Activated T-cell treated with anti-CD3 and anti-CD28 coated beads for 1 hour (primary cell): ENCODE results near the gene HOXD10.

ENCODE experiments used
- DNase-seq: peaks from one replicate; pipeline ENCODE4 v3.0.0-alpha.2; 2020; ENCODE audit warnings: low read depth

HOXD10 gene

DNA sequence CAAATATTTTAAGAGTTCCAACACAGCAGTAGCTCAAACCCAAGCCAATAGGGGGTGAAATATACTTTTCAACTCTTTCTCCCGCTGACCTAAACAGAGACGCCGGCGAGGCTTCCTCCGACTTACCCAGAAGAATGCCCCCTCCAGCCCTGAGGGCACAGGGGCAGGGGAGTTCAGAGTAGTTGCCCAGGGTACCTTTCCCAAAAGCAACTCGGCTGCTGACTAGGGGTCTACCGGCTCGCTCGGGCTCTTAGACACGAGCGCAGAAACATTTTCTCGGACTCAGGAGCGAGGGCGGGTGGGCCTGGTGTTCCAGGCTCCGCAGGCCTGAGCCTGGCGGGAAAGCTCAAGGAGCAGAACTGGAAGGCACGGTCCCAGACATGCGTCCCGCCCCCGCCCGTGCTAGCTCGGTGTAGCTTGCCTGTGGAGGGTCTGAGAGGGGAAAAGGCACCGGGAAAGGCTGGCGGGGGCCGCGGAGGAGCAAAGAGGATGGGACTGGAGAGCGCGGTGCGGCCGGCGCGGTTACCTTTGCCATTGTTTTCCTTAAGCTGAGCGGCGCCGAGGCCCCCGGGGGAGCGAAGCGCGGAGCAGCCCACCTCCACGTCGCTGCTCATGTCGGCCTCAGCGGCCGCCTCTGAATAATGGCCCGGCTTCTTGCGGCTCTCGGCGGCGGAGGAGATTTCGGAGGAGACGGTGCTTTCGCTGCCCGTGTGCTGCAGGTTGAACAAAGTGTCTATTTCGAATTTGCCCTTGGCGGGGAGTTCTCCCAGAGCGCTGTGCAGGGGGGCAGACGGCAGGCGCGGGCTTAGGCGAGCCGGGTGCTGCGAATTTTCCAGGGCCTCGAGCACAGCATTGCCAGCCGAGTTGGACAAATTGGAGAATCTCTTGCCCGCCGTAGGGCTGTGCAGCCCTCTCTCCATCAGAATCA, 33.5 kb upstream of the HOXD10 start:
- DNase-seq, result no peak

DNA sequence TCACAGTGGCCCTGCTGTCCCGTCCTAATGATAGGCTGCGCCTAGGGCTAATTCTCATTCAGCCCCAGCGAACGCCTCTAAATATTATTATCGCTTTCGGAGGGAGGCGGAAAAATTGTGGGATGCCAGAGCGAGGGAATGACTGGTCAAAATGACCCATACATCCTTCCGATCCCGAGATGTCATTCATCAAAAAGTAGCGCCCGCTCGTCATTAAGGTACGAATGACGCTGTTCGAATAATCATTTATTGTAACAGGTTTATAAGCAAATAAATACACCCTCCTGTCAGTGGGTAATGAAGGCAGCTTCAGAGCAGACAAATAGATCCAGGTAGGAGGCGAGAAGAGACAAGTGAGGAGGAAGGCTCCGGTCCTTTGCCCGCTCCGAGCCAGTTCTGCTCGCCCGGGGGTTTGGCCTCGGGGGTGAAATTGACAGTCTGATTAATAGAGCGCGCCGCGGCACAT, 32.7 kb upstream of the HOXD10 start, which contains the start of gene EVX2:
TSS of gene EVX2 (minus strand) at position 167 of the 466 bp plus-strand sequence. CDS start 186 bp downstream, outside the sequence.
- DNase-seq, result no peak

DNA sequence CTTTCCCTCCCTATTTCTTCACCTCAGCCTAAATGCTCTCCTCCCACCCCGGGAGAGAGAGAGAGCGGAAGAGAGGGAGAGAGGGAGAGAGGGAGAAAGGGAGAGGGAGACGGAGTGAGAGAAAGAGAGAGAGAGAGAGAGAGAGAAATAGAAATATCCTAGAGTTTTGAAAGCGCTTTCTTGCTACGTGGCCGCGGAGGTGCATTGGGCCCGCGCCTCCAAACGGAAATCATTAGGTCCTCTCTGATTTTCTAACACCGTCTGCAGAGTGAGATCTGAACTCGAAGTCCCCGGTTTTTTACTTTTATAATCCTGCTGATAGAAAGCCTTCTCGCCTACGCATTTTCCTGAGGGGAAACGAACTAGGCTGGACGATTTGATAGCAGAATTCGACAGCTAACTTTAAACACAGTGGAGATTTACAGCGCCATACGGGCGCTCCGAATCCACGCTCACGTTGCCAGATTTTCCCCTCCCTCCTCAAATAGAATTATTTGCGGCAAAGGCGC, 31.9 kb upstream of the HOXD10 start:
- DNase-seq, result no peak

DNA sequence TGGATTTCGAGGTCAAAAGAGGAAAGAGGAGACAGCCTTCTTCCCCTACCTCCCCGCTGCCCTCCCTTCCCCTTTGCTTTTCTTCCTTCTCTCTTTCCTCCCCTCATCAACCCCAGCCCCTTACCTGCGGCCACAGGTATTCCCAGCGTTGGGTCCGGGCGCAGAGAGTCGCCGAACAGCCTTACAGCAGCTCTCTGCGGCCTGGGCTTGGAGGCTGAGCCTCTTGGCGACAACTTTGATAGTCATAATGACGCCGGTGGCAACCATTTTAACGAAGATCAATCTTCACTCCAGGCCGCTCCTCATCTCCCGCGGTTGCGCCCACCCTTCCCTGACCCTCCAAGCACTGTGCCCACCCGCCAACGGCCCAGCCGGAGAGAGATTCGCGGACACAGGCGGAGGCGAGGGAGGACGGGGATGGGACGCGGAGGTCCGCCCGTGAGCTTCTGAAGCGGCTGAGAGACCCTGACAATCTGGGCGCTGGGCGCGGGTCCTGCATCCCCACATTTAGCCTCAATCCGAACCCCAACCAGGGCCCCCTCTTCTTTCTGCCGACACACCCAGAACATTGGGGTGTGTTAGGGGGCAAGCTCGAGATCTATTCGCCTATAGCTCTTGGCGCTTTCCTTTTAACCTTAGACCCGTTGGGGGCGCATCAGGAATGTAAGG, 31.3 kb upstream of the HOXD10 start:
- DNase-seq, result no peak

DNA sequence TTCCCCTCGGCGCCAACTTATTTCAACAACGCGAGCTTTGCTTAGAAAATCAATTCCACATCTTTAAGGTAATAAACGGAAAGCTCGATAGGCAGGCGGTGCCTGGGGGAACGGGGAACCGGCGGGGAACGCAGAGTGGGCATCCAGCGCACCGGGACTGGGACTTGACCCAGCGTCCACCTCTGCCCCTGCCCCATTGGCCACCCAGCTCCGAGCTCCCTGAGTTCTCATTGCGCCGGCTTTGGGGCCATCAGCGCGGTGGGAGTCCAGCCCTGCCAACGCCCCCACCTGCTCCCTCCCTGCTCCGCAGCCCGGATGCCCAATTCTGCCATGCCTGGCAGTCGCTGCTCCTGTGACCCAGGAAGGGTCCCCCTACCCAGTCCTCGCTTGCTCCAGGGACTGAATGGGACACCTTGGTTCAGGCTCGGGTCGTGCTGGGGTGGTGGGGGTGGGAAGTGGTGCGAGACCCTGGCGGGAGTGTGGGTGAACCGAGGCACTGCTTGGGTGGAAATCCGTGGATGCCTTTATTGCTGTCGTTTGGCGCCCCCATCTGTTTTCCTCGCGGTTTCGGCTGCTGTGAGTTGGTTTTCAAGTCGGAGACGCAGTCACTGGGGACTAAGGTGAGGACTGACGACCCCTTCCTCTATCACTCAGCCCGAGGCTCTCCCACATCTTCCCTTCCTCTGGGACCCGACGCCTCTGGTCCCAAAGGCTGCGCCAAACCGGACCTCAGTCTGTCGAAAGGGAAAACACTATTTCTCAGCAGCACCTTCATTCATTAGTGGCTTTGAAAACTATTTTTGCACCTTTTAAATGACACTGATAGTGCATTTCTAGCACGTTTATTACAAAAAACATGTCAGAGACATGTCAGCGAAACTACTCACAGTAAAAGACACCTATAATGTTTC, 30.5 kb upstream of the HOXD10 start:
- DNase-seq, result no peak

DNA sequence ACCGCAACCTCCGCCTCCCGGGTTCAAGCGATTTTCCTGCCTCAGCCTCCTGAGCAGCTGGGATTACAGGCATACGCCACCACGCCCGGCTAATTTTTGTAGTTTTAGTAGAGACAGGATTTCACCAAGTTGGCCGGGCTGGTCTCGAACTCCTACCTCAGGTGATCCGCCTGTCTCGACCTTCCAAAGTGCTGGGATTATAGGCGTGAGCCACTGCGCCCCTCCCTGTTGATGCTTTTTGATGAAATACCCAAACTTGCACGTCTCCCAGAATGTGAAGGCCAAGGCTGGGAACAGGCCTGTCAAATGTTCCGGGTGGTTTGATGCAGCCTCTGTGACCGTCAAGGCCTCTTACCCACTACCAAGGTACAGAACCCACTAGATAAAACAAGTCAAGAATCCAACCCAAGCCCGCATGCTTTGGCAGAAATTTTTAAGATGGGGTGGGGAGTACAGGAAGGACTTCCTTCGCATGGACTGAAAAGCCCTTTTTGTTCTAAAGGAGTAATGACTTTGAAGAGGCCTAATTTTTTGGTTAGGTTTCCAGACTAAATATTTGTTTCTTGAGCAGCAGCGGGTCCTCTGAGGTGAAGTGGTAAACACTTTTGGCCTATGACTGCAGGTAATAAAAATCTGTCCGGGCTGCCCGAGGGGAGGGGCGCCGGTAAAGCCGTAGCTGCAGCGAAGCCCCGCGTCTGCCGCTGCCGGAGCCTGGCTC, 29.1 kb upstream of the HOXD10 start:
- no peak for DNase-seq

DNA sequence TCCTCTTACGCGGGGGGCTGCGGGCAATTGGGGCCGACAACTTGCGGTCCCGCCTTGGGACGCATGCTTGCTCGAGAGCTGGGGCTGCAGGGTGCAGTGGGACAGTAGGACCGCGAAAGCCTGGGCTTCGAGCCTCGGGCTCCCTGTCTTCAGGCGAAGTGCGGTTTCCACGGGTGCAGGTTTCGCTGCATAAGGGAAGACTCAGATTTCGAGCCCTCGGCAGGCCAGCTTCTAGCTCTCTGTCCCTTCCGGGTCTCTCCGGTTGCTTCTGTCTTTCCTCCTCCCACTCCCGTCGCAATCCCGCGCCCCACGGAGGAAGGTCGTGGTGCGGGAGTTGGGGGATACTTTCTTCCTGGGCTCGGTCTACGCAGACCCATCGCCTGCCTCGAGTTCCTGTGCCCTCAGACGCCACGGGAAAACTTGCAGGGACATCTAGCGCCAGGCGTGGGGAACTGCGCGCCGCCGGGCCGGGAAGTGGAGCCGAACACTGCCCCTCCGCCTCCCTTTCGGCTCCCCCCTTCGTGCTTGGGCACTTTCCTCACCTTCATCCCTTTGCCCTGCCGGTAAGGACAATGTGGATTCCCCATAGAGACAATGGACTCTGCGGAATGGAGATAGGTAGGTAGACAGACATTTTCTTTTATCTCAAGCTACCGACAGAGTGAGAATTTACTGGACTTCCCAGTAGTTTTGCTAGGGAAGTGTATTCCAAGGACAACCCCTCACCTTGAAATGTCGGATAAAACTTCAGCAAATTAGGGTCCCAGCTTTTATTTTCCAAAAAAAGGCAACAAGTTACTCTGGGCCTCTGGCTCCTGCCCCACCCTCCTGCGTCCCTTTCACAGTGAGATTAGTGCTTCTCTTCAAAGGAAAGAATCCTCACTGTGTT, 28.3 kb upstream of the HOXD10 start:
- DNase-seq, result no peak

DNA sequence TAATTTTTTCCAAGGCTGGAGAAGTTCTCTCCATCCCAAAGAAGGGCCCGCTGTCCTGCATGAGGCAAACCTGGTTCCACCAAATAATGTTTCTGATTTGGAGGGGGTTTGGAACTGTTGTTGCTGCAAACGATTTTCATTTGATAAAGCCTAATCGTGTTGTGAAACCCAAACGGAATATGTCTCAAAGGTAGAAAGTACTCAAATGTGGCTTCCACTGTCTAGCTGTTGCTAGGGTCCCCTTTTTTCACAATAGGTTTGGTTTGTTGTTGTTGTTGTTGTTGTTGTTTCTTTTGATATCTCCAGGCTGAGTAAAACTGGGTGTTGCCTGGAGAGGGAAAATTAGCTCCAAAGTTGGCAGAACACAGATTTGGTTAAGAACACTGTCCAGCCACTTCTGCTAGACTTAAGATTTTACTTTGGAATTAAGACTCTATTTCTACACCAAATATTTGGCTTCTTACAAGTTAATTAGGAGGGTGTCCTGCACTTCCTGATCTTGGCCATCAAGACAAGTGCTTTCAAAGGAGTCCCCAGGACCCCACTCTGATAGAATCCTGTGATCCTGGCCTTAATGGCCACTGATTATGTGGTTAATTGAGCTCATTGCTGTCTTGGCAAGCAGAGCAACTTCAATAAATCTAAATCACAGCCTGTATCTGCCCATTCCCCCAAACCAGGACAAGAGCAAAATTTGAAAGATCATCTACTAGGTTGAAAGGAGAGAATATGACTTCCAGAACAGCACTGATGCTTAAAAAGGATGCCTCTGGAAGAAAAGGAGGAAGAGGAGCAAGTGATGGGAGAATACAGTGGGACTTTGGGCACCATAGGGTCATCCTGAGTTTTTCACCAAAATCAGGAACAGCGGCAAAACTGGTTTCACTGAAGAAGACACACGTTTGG, 27.4 kb upstream of the HOXD10 start:
- DNase-seq, result no peak

DNA sequence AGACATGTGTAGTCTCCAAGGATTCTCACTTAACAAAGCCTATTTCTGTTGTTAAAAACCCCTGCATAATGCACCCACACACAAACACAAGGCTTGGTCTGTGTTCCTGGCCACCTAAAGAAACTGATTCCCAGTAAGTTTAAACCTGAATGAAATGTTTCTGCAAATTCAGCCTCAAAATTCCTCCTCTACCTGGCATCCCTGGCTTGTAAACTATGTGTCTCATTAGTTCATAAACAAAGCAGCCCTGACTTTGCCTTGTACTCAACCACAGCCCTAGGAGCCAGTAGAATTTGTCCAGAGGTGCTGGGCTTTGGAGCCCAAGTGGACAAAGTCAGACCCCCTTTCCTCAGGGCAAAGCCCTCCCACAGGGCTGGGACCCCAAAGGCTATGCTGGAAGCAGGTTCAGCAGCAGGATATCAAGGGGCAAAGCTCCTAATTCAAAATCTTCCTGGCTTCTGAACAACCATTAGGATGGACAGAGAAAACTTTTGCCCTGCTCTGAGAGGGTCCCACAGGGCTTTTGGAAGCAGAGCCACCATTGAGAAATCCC, 26.7 kb upstream of the HOXD10 start:
- no peak for DNase-seq

DNA sequence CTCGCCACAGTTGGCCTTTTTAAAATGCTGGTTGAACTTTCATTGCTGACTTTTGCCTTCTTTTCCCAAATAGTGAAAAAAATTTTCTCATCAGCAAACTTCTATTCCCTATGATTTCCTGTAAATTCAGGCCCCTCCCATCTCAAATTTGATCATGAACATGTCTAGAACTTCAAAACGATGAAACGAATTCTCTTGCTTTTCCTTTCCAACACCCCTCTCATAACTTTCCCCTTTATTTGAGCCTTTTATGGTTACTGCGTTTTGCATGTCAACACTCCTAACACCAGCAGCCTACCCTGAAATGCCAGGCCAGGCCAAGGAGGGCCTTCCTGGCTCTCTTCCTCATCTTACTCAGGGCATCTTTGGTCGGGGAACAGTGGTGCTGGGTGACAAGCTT, 25.7 kb upstream of the HOXD10 start:
- DNase-seq, result no peak

DNA sequence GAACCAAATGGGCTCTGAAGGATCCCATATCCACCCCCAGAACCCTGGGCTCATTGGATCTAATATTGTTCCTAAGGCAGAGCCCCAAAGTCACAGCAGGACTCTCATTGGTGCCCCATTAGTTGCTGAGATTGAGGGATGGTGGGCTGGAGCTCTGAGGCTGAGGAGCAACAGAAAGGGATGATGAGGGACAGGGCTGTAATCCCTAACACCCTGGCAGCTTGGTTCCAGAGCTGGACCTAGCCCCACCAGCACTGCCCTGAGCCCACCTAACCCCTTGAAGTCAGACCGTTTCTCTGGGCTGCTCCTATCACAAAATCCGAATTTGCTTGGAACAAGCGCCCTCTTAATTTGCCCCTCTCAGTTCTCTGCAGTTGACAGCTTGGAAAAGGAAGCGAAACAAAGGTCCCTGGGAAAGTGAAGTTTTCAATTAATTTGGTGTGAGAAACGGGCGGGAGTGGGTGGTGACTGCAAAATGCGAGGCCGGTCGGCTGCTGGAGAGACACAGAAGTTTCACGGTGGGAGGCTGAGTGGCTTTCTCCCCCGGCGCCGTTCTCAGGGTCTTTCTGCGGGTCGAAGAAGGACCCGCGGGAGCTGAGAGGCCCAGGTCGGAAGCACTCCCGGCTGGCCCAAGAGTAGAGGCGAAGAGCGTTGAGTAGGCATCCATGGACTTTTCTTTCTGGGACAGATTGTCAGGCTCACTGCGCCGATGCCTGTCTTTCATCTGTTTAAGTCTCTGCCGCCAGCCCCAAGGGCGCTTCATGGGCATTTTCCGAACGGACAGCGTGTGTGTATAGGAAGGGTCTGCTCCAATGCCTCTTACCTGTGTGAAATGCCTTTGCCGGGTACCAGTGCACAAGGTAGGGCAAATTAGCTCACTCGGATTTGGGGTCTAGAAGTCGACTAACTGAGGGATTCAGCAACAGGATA, 25.0 kb upstream of the HOXD10 start:
- DNase-seq, result no peak

DNA sequence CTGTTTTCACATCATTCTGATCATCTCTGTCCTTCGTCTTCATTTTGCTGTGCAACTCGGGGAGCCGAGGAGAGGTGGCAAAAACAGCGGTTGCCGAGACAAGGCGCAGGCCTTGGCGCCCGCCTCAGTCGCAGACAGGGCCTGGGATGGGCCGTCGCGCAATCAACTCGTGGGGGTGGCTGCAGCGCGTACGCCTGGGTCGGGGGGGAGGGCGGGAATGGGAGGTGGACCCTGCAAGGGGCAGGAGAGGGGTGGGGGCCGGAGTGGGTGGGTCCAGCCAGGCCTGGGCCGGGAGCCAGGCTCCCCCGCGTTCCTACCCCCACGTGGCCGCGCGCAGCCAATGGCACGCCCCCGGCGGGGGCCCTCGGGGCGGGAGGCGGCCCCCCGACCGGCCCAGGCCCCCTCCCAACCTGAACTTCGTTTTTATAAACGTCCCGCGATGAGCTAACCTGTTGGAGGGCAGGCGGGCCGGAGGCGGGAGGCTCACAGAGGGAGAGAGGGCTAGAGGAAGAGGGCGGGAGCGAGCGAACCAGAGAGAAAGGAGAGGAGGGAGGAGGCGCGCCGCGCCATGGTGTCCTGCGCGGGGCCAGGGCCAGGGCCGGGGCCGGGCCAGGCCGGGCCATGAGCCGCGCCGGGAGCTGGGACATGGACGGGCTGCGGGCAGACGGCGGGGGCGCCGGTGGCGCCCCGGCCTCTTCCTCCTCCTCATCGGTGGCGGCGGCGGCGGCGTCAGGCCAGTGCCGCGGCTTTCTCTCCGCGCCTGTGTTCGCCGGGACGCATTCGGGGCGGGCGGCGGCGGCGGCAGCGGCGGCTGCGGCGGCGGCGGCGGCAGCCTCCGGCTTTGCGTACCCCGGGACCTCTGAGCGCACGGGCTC, 24.1 kb upstream of the HOXD10 start, which contains the start of gene HOXD13:
TSS of gene HOXD13 (plus strand) at position 452 of the 875 bp plus-strand sequence. CDS start at position 622, 170 bp downstream.
- DNase-seq, result no peak

DNA sequence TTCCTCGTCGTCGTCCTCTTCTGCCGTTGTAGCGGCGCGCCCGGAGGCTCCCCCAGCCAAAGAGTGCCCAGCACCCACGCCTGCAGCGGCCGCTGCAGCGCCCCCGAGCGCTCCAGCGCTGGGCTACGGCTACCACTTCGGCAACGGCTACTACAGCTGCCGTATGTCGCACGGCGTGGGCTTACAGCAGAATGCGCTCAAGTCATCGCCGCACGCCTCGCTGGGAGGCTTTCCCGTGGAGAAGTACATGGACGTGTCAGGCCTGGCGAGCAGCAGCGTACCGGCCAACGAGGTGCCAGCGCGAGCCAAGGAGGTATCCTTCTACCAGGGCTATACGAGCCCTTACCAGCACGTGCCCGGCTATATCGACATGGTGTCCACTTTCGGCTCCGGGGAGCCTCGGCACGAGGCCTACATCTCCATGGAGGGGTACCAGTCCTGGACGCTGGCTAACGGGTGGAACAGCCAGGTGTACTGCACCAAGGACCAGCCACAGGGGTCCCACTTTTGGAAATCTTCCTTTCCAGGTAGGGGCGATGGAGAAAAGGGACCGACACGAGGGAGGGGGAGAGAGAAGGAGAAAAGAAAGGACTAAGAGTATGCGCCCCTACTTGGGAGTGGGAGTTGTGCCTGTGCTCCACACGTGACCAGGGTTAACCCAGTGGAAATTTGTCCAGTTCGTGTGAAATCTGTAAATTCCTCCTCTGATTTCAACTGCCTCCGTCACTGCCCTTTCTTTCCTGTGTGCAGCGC, 23.3 kb upstream of the HOXD10 start:
- no peak for DNase-seq

DNA sequence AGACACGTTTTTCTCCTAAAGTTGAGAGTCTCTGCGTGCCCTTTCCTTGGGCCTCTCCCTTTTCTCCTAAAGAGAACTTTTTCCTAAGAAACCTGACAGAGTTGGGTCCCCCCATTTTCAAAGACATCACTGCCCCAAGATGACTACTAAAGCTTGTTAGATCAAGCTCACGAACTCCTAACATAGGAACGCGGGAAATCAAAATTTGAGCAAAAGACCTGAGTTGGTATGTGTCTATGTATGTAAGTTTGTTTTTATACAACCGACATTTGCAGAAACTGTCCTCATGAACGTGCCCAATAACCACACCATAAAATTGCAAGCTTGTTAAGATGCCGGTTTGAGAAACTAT, 22.7 kb upstream of the HOXD10 start:
- DNase-seq, result no peak

DNA sequence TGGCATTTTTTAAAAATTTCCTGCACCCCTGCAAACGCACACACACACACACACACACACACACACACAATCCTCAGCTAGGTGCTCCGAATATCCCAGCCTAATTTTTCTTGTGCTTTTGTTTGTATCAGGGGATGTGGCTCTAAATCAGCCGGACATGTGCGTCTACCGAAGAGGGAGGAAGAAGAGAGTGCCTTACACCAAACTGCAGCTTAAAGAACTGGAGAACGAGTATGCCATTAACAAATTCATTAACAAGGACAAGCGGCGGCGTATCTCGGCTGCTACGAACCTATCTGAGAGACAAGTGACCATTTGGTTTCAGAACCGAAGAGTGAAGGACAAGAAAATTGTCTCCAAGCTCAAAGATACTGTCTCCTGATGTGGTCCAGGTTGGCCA, 22.2 kb upstream of the HOXD10 start:
- no peak for DNase-seq

DNA sequence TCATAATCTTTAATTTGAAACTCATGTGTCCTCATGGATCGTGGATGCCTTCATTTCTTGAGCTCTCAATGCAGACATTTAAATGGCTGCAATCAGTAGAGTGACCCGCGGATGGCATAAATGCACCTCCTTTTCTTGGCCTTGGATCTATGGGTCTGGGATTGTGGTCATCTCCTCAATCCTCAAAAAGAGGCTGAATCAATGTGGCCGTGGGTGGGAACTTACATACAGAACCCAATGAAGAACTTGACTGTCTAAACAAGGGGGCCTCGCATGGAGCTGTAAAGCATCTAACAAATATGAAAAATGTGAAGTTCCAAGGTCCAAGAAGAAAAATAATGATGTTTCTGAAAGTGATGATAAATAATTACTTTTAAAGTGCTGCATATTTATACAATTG, 21.2 kb upstream of the HOXD10 start:
- DNase-seq, result no peak
